Coronary artery (tissue), 2 donors: ENCODE data around the gene PHC3.

ENCODE experiments used
- DNase-seq: peaks from one replicate; pipeline ENCODE4 v3.0.0-alpha.2; 2017; ENCODE audit warnings: low spot score
- H3K27ac ChIP-seq, 2 donors: fragments of 200-600 bp; sonication (generic); one replicate each; pipeline ENCODE4 v1.5.1; 2016 to 2019
- H3K4me3 ChIP-seq: fragments of 200-600 bp; sonication (generic); 2 replicates; pipeline ENCODE4 v1.5.1; 2016; ENCODE audit warnings: mild to moderate bottlenecking, moderate library complexity
- TF ChIP-seq, protein P1 (sequence below): fragments of 200-600 bp; sonication (generic); IDR thresholded peaks from one replicate; pipeline ENCODE4 v1.5.1; 2019; ENCODE audit warnings: antibody characterized with exemption

The PHC3 gene

DNA sequence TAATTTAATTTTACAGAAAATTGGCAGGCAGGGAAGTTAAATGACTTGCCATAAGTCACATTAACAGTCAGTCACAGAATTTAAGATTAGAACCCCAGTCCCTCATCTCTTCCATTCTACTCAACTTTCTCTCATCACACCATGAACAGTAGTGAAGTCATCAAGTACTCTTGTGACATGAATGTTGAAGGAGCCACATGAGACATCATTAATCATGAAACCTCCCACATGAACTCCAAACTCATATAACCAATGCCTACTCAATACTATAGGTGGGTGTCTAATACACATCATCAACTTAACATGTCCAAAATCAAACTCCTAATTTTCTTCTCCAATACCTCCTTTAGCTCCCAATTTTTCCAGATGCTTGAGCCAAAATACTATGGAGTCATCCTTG, 19.5 kb downstream of the PHC3 start:
- TF ChIP-seq, protein P1, sequence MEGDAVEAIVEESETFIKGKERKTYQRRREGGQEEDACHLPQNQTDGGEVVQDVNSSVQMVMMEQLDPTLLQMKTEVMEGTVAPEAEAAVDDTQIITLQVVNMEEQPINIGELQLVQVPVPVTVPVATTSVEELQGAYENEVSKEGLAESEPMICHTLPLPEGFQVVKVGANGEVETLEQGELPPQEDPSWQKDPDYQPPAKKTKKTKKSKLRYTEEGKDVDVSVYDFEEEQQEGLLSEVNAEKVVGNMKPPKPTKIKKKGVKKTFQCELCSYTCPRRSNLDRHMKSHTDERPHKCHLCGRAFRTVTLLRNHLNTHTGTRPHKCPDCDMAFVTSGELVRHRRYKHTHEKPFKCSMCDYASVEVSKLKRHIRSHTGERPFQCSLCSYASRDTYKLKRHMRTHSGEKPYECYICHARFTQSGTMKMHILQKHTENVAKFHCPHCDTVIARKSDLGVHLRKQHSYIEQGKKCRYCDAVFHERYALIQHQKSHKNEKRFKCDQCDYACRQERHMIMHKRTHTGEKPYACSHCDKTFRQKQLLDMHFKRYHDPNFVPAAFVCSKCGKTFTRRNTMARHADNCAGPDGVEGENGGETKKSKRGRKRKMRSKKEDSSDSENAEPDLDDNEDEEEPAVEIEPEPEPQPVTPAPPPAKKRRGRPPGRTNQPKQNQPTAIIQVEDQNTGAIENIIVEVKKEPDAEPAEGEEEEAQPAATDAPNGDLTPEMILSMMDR, result no peak
- DNase-seq, result no peak

DNA sequence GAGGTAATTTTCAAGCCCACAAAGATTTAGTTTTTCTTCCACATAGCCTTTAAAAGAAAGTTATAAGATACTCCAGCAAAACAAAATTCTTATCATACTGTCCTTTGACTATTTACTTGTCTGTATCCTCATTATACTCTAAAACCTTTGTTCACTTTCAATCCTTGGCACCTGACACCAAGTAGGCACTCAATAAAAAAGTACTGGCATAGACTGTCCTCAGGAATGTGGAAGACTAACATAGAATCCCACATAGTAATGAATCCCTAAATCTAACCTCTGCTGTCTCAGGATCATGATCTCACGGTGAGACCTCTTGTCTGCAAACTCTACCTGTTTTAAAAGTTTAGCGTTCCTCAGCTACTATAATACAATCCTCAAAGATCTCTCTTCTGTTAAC, 21.6 kb downstream of the PHC3 start:
- DNase-seq, result no peak
- TF ChIP-seq, protein P1, result no peak
- Histone ChIP-seq H3K27ac (no peak overlapping the region), H3K4me3 (no peak overlapping the region)

More for the DNA sequence above, 19.5 kb downstream of the PHC3 start:
- no peak overlapping the region for H3K27ac ChIP-seq
- no peak overlapping the region for H3K4me3 ChIP-seq

DNA sequence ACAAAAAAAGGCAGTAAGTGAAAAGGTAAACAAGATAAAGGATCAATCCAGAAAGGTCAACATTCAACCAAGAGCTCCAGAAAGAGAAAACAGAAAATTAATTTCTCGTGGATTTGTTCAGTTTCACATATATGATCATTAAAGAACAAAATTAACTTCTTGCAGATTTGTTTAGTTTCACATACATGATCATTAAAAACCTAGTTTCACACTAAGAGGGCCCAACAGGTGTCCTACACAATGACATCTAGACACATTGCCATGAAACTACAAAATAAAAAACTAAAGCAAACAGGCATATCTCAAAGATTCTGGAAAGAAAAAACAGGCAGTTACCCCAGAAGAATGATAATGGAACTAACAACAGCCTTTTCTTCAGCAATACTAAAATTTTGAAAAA, 22.1 kb downstream of the PHC3 start:
- no peak for DNase-seq
- TF ChIP-seq, protein P1, result no peak
- Histone ChIP-seq H3K4me3 (no peak overlapping the region), H3K27ac (no peak overlapping the region)

DNA sequence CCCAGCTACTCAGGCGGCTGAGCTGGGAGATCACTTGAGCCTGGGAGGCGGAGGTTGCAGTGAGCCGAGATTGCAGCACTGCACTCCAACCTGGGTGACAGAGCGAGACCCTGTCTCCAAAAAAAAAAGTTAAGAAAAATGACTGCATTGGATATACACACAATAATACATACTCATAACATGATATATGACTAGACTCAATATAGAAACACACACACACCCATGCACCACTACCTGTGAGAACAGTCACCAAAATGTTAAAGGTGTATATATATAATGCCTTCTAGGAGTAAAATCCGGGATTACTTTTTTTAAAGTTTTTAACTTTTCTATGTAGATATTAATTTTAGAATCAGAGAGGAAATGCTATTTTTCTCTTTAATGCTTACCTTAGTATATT, 25.9 kb downstream of the PHC3 start:
- H3K4me3 ChIP-seq, result no peak overlapping the region
- DNase-seq, result no peak
- H3K27ac ChIP-seq, result no peak overlapping the region
- TF ChIP-seq, protein P1, result no peak

DNA sequence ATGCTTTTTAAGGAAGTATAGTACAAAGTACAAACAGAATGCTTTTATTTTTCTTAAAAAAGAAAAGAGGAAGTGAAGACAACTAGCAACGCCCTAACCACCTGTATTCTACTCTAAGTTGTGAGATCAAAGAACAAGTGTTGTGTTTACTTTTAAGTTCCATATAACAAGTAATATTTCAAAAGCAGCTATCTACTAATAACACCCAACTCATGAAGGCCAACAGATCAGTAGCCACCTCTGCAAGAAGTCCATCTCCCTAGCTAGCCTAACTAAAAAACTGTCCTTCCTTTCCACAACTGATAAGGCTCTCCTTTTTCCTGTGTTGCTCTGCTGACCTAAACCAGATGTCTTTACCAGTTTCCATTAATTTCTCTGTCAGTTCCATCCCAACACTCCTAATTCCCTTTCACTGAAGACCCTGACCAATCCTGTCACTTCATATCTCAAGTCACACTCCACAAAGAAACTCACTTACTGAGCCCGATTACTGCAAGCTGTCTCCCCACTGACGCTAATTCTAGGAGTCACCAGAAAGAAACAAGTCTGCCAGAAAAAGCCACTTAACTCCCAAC, 26.9 kb downstream of the PHC3 start:
- TF ChIP-seq, protein P1, result no peak
- Histone ChIP-seq H3K27ac (no peak overlapping the region), H3K4me3 (no peak overlapping the region)
- DNase-seq, result no peak

DNA sequence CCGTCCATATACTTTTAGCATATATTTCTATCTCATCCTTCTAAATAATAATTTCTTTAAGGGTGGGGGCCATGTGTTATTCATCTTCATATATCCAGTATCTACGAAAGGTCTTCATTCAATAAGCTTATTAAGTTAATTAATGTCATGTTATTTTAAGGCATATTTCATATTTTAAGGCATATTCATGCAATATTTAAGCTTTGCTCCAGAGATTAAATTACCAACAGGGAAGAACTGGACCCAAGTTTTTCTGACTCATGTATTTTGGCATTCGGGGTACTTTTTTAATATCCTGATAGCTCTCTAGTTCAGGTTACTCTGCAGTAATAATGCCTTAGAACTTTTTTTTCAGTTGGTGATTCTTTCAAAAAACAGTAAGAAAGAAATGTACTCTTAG, 27.4 kb downstream of the PHC3 start:
- H3K4me3 ChIP-seq, result no peak overlapping the region
- TF ChIP-seq, protein P1, result no peak
- no peak for DNase-seq
- no peak overlapping the region for H3K27ac ChIP-seq

DNA sequence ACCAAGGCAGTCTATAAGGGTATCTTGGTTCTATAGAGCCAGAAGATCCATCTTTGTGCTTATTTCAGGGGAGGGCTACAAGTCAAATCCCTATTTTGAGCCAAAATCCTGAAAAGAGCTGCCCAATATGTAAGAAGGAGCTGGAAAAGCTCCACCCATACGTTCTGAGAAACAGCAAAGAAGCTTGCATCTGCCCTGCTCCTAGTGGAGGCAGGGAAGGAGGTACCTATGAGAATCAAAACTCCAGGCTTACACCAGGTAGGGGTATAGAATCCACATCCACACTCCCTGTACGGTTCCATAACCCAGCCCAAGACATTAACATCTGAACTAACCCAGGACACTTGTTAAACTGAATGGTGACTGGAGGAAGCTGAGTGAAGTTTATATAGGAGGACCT, 30.0 kb downstream of the PHC3 start:
- TF ChIP-seq, protein P1, result no peak
- no peak for DNase-seq
- Histone ChIP-seq H3K27ac (no peak overlapping the region), H3K4me3 (no peak overlapping the region)
